AG09319 (cell line): ENCODE results near the gene TVP23A.
"Not testable (repeated sequence)": the region's sequence is repeated elsewhere in the genome, so short reads cannot be mapped to it uniquely, and the experiment has no call there.

Source experiments
- DNase-seq: peaks from one replicate; pipeline ENCODE4 v3.0.0-alpha.2; 2010; ENCODE audit warnings: low read depth; ENCODE audit errors: extremely low read depth
- CTCF ChIP-seq: IDR thresholded peaks from 2 replicates; pipeline ENCODE4 v1.5.1; 2011; ENCODE audit warnings: low read depth, mild to moderate bottlenecking, inconsistent platforms, low read length, moderate library complexity

Gene TVP23A

GRCh38 chr16:10787304-10787703 is 31.3 kb downstream of the TVP23A start:
- no peak for DNase-seq
- no peak for TF ChIP-seq CTCF

- TF ChIP-seq CTCF: no peak
- DNase-seq: no peak
Observed at GRCh38 chr16:10782628-10783027, 36.0 kb downstream of the TVP23A start.

GRCh38 chr16:10780628-10781027 is 38.0 kb downstream of the TVP23A start:
- DNase-seq: no peak
- TF ChIP-seq CTCF: no peak

- not testable (repeated sequence) for DNase-seq
Observed at GRCh38 chr16:10779908-10780307, 38.7 kb downstream of the TVP23A start.

- no peak for DNase-seq
- no peak for TF ChIP-seq CTCF
Observed at GRCh38 chr16:10777356-10777755, 41.2 kb downstream of the TVP23A start.

GRCh38 chr16:10776923-10777322 is 41.7 kb downstream of the TVP23A start:
- DNase-seq: not testable (repeated sequence)

GRCh38 chr16:10776280-10776679 is 42.3 kb downstream of the TVP23A start:
- DNase-seq: no peak
- TF ChIP-seq CTCF: no peak

GRCh38 chr16:10770907-10771306 is 47.7 kb downstream of the TVP23A start:
- TF ChIP-seq CTCF: no peak
- DNase-seq: no peak

GRCh38 chr16:10769381-10769780 is 49.2 kb downstream of the TVP23A start:
- no peak for TF ChIP-seq CTCF
- no peak for DNase-seq
